ENCODE measurements around the gene CDH4. TPM values are rescaled to one million over a fixed set of nuclear protein-coding genes. Genes with fewer than 3 reads are reported as not detected.

CDH4 gene
- total RNA-seq, 1 experiment from 2014 or later = not detected

DNA sequence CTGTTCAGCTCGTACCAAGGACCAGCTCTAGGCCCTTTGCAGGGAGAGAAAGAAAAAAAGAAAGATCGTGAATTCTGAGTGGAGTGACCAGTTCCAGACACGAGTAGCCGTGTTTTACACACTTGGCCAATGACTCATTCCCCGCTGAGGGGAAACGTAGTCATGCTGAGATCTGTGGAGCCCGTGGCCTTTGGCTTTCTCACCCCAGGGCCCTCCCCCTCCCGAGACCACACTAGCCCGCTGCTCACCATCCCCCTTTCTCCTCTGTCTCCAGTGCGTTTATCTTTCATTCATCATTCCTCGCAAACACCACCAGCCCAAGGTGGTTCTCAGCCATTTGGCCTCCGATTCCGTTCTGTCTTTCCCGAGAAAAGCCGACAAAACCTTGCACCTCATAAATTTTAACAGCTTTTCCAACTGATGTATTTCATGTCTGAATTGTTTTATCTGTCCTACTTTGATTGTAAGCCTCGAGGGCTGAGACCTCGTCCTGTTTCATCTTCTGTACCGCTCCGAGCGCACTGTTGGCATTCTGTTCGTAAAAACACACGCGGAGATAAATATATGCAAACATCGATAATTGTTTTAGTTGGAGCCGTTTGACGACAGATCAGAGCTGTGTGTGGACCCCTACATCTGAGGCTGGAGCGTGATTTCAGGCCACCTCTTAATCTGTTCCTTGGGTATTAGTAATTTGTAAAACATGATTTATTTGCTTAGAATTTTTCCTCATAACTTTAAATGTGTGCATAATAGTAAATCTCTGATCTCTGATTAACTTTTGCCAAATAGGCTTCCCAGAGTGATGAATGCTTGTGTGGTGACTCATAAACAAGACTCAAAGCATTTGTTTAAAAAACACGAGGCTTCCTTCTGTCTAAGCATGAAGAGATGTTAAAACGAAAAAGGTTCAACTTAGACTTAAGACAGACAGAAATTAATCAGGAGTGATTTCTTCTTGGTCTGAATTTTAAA is 336.6 kb downstream of the CDH4 start:
- CTCF ChIA-PET = no interaction called here

DNA sequence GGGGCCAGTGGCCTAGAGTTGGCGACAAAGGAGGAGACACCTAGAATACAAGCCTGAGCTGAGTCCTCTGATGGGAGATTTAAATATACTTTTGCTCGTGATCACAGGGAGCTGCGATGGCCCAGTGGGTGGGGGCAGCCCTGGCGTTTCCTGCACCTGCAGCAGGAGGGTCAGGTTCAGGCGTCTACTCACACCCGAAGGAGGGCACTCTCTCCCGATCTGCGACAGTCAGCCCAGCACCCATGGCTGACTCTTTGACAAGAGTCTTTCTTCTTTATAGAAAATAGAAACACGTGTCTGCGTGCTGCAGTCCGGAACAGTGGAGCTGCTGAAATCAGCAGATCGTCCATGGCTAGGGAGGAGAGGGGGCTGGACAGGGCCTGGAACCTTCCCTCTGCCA is 338.2 kb downstream of the CDH4 start:
- no peak for ATAC-seq

More for the DNA sequence above, 336.6 kb downstream of the CDH4 start:
- no peaks in the 10 kb centered on the region for H3K36me3 ChIP-seq (ENCODE audit: control insufficient read depth, insufficient read depth, low read length)
- no peaks in the 10 kb centered on the region for H3K9me3 ChIP-seq (ENCODE audit: control insufficient read depth, insufficient read depth, low read depth, low read length)
- in situ Hi-C loops (cut with HindIII; ENCODE audit: low pct_unique_long_range_greater_than_20kb, low sequenced_read_pairs) = no loop called here
- POLR2A ChIA-PET = no interaction called here
- no TSS peak for BruUV-seq (replicated peaks)
- no peak overlapping the region for H3K27ac ChIP-seq (ENCODE audit: low read length)
- no peak for ATAC-seq
- TF ChIP-seq TCF7L2 (IDR thresholded peaks at IDR 0.05; ENCODE audit: low read depth, low read length) = no peak
- no peak for DNase-seq (ENCODE audit: low read depth, low spot score)
- intact Hi-C loops (cut with micrococcal nuclease; ENCODE audit: unreplicated experiment) = no loop called here
- H3K4me1 ChIP-seq (ENCODE audit: control insufficient read depth, insufficient read depth, low read length) = no peaks in the 10 kb centered on the region
- H3K4me3 ChIP-seq (ENCODE audit: low read depth in 2 of 2, low read length in 2 of 2) = no peak overlapping the region
- no peaks in the 10 kb centered on the region; the same call in 1 of the 2 replicates for H3K27me3 ChIP-seq (ENCODE audit: control insufficient read depth, insufficient read depth, low read length)

DNA sequence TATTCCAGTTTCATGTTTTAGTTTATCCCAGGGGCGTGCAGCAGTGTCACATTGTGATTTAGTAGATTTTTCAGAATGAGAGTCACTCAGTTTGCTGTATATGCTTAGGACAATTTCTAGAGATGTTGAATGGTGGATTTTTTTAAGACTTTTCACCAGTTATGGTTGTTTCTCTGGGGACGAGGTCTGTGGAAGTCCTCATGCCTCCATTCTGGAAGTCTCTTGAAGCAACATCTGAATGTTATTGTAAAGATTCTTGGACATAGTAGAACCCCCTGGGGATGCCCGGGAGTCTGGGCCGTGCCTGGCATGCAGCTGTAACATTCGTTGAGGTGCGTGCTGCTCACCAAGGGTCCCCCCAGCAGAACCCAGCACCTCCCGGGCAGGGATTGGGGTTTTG is 341.5 kb downstream of the CDH4 start:
- Histone ChIP-seq H3K9me3 (ENCODE audit: control insufficient read depth, insufficient read depth, low read depth, low read length) (no peaks in the 10 kb centered on the region), H3K36me3 (ENCODE audit: control insufficient read depth, insufficient read depth, low read length) (no peaks in the 10 kb centered on the region), H3K27ac (ENCODE audit: low read length) (no peak overlapping the region), H3K27me3 (ENCODE audit: control insufficient read depth, insufficient read depth, low read length) (no peaks in the 10 kb centered on the region; the same call in 1 of the 2 replicates), H3K4me3 (ENCODE audit: low read depth in 2 of 2, low read length in 2 of 2) (no peak overlapping the region), H3K4me1 (ENCODE audit: control insufficient read depth, insufficient read depth, low read length) (no peaks in the 10 kb centered on the region)
- TF ChIP-seq, protein P1, sequence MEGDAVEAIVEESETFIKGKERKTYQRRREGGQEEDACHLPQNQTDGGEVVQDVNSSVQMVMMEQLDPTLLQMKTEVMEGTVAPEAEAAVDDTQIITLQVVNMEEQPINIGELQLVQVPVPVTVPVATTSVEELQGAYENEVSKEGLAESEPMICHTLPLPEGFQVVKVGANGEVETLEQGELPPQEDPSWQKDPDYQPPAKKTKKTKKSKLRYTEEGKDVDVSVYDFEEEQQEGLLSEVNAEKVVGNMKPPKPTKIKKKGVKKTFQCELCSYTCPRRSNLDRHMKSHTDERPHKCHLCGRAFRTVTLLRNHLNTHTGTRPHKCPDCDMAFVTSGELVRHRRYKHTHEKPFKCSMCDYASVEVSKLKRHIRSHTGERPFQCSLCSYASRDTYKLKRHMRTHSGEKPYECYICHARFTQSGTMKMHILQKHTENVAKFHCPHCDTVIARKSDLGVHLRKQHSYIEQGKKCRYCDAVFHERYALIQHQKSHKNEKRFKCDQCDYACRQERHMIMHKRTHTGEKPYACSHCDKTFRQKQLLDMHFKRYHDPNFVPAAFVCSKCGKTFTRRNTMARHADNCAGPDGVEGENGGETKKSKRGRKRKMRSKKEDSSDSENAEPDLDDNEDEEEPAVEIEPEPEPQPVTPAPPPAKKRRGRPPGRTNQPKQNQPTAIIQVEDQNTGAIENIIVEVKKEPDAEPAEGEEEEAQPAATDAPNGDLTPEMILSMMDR (IDR thresholded peaks at IDR 0.05) = no peak
- TF ChIP-seq TCF7L2 (IDR thresholded peaks at IDR 0.05; ENCODE audit: low read depth, low read length) (no peak), POLR2AphosphoS5 (IDR thresholded peaks at IDR 0.05; ENCODE audit: low read depth, low read length) (no peak), SIN3A (IDR thresholded peaks at IDR 0.05; ENCODE audit: borderline replicate concordance, insufficient read depth, low read depth, low read length) (no peak)
- TF ChIP-seq, protein P2, sequence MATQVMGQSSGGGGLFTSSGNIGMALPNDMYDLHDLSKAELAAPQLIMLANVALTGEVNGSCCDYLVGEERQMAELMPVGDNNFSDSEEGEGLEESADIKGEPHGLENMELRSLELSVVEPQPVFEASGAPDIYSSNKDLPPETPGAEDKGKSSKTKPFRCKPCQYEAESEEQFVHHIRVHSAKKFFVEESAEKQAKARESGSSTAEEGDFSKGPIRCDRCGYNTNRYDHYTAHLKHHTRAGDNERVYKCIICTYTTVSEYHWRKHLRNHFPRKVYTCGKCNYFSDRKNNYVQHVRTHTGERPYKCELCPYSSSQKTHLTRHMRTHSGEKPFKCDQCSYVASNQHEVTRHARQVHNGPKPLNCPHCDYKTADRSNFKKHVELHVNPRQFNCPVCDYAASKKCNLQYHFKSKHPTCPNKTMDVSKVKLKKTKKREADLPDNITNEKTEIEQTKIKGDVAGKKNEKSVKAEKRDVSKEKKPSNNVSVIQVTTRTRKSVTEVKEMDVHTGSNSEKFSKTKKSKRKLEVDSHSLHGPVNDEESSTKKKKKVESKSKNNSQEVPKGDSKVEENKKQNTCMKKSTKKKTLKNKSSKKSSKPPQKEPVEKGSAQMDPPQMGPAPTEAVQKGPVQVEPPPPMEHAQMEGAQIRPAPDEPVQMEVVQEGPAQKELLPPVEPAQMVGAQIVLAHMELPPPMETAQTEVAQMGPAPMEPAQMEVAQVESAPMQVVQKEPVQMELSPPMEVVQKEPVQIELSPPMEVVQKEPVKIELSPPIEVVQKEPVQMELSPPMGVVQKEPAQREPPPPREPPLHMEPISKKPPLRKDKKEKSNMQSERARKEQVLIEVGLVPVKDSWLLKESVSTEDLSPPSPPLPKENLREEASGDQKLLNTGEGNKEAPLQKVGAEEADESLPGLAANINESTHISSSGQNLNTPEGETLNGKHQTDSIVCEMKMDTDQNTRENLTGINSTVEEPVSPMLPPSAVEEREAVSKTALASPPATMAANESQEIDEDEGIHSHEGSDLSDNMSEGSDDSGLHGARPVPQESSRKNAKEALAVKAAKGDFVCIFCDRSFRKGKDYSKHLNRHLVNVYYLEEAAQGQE (IDR thresholded peaks at IDR 0.05; ENCODE audit: insufficient read depth in 1 of 2, low read depth in 2 of 2, low read length in 1 of 2) = no peak
- intact Hi-C loops (cut with micrococcal nuclease; ENCODE audit: unreplicated experiment) = no loop called here
- no TSS peak for BruUV-seq (replicated peaks)
- ChIA-PET CTCF (no interaction called here), POLR2A (no interaction called here)
- no peak for ATAC-seq
- in situ Hi-C loops (cut with HindIII; ENCODE audit: low pct_unique_long_range_greater_than_20kb, low sequenced_read_pairs) = no loop called here
- DNase-seq (ENCODE audit: low read depth, low spot score) = no peak

More for the DNA sequence above, 338.2 kb downstream of the CDH4 start:
- no peak for DNase-seq (ENCODE audit: low read depth, low spot score)
- no peak overlapping the region for H3K27ac ChIP-seq (ENCODE audit: low read length)
- no peaks in the 10 kb centered on the region for H3K9me3 ChIP-seq (ENCODE audit: control insufficient read depth, insufficient read depth, low read depth, low read length)
- in situ Hi-C loops (cut with HindIII; ENCODE audit: low pct_unique_long_range_greater_than_20kb, low sequenced_read_pairs) = no loop called here
- no peaks in the 10 kb centered on the region; the same call in 1 of the 2 replicates for H3K27me3 ChIP-seq (ENCODE audit: control insufficient read depth, insufficient read depth, low read length)
- no peaks in the 10 kb centered on the region for H3K36me3 ChIP-seq (ENCODE audit: control insufficient read depth, insufficient read depth, low read length)
- intact Hi-C loops (cut with micrococcal nuclease; ENCODE audit: unreplicated experiment) = no loop called here
- TF ChIP-seq, protein P1 (IDR thresholded peaks at IDR 0.05) = no peak
- CTCF ChIA-PET = no interaction called here
- POLR2A ChIA-PET = no interaction called here
- no peak overlapping the region for H3K4me3 ChIP-seq (ENCODE audit: low read depth in 2 of 2, low read length in 2 of 2)
- no TSS peak for BruUV-seq (replicated peaks)
- no peaks in the 10 kb centered on the region for H3K4me1 ChIP-seq (ENCODE audit: control insufficient read depth, insufficient read depth, low read length)
